ENCODE measurements around the gene GLYATL1B. TPM values are rescaled to one million over a fixed set of nuclear protein-coding genes. Genes with fewer than 3 reads are reported as not detected.

GLYATL1B gene
- polyA plus RNA-seq, 2 of the 4 experiments (the other 2 are of a cell fraction) = not detected

Other genes with a start within 250 kb of the GLYATL1B start
- gene GLYATL2, start 241.6 kb upstream of the GLYATL1B start, polyA plus RNA-seq (2011; rRNA removed) = 0.08 TPM in 2 replicates
- gene GLYATL2, start 241.6 kb upstream of the GLYATL1B start, polyA plus RNA-seq (2017; fragmentation: RNase III; extraction: RNeasy Plus Mini Kit Qiagen cat#74134 plus additional on column Dnase treatment) = 0.05 TPM in 1 of 3 replicates, not detected in the others
- gene GLYATL1, start 146.8 kb upstream of the GLYATL1B start, polyA plus RNA-seq (2011; rRNA removed) = 0.10 and 0.13 TPM in 2 replicates
- gene GLYATL1, start 146.8 kb upstream of the GLYATL1B start, polyA plus RNA-seq (2017; fragmentation: RNase III; extraction: RNeasy Plus Mini Kit Qiagen cat#74134 plus additional on column Dnase treatment) = 0.14 to 0.24 TPM in 2 of 3 replicates, not detected in the other
- gene FAM111B, start 20.9 kb downstream of the GLYATL1B start, polyA plus RNA-seq (2011; rRNA removed) = 6.0 and 6.9 TPM in 2 replicates
- gene FAM111B, start 20.9 kb downstream of the GLYATL1B start, polyA plus RNA-seq (2017; fragmentation: RNase III; extraction: RNeasy Plus Mini Kit Qiagen cat#74134 plus additional on column Dnase treatment) = 11.0 to 12.6 TPM (median 11.6 TPM) in 3 replicates
- gene FAM111A, start 56.5 kb downstream of the GLYATL1B start, polyA plus RNA-seq (2011; rRNA removed) = 21.8 TPM in 2 replicates
- 13.4 to 14.2 TPM (median 14.0 TPM) in 3 replicates for gene FAM111A, start 56.5 kb downstream of the GLYATL1B start, polyA plus RNA-seq (2017; fragmentation: RNase III; extraction: RNeasy Plus Mini Kit Qiagen cat#74134 plus additional on column Dnase treatment)
- gene DTX4, start 85.8 kb downstream of the GLYATL1B start, polyA plus RNA-seq (2011; rRNA removed) = 0.97 and 2.2 TPM in 2 replicates
- 3.0 to 3.3 TPM (median 3.1 TPM) in 3 replicates for gene DTX4, start 85.8 kb downstream of the GLYATL1B start, polyA plus RNA-seq (2017; fragmentation: RNase III; extraction: RNeasy Plus Mini Kit Qiagen cat#74134 plus additional on column Dnase treatment)
- gene MPEG1, start 126.6 kb downstream of the GLYATL1B start, polyA plus RNA-seq (2011; rRNA removed) = not detected in 2 replicates
- gene MPEG1, start 126.6 kb downstream of the GLYATL1B start, polyA plus RNA-seq (2017; fragmentation: RNase III; extraction: RNeasy Plus Mini Kit Qiagen cat#74134 plus additional on column Dnase treatment) = not detected in 3 replicates